K562 (cell line): ENCODE results near the gene IDUA. TPM values are rescaled to one million over a fixed set of nuclear protein-coding genes. Genes with fewer than 3 reads are reported as not detected.

Experiments
- BDP1 ChIP-seq: IDR thresholded peaks from 3 replicates; pipeline ENCODE4 v1.6.1; 2011; ENCODE audit not compliant: insufficient read length, insufficient read depth
- CAMTA2 ChIP-seq: fragments of 250-450 bp; sonication (Bioruptor Pico); conservative IDR thresholded peaks from 2 replicates; pipeline ENCODE4 v1.5.1; 2022
- CBFA2T3 ChIP-seq: fragments of 450-650 bp; IDR thresholded peaks from 2 replicates; pipeline ENCODE4 v1.6.1; 2017
- CCNT2 ChIP-seq: IDR thresholded peaks from 2 replicates; pipeline ENCODE4 v1.6.1; 2011; ENCODE audit warnings: borderline replicate concordance, low read depth, mild to moderate bottlenecking, moderate library complexity, mixed read lengths, low read length; ENCODE audit not compliant: insufficient read length; ENCODE audit errors: extremely low read depth
- EHMT2 ChIP-seq: fragments of 450-650 bp; IDR thresholded peaks from 2 replicates; pipeline ENCODE4 v1.6.1; 2018; ENCODE audit warnings: antibody characterized with exemption
- ESRRA ChIP-seq: fragments of 450-650 bp; IDR thresholded peaks from 2 replicates; pipeline ENCODE4 v1.6.1; 2014; ENCODE audit warnings: low read depth, mild to moderate bottlenecking, moderate library complexity, borderline replicate concordance
- FOXA3 ChIP-seq, 2 experiments: fragments of 450-650 bp in 1 of 2; sonication (generic) in 1 of 2; formaldehyde crosslinking; IDR thresholded peaks in 1 of 2; conservative IDR thresholded peaks in 1 of 2; 2 replicates each; pipeline versions ENCODE4 v1.4.0 to v1.8.0; 2020 to 2022; ENCODE audit warnings: mild to moderate bottlenecking in 2 of 2, missing genetic modification reagents in 1 of 2
- HCFC1 ChIP-seq: IDR thresholded peaks from 2 replicates; pipeline ENCODE4 v1.6.1; 2012; ENCODE audit warnings: low read depth, low read length, improper control_type of control experiment
- MYC ChIP-seq, 2 experiments: fragments of 250-450 bp in 1 of 2; sonication (Bioruptor Pico) in 1 of 2; IDR thresholded peaks; 2 replicates each; pipeline versions ENCODE4 v1.5.1 to v1.6.1; 2012 to 2021; ENCODE audit warnings: low read depth in 2 of 2, borderline replicate concordance in 1 of 2, improper control_type of control experiment in 1 of 2, low read length in 1 of 2, mild to moderate bottlenecking in 1 of 2, moderate library complexity in 1 of 2
- NR2C2 ChIP-seq, 2 experiments: fragments of 200-800 bp in 1 of 2; sonication (Bioruptor generic) in 1 of 2; sonication (generic) in 1 of 2; formaldehyde crosslinking in 1 of 2; IDR thresholded peaks; 2 replicates each; pipeline versions ENCODE4 v1.6.1 to v1.8.0; 2016 to 2022; ENCODE audit warnings: mild to moderate bottlenecking in 1 of 2, missing compliant biosample characterization in 1 of 2, missing genetic modification characterization in 1 of 2, missing genetic modification reagents in 1 of 2
- POLR2AphosphoS2 ChIP-seq: IDR thresholded peaks from 2 replicates; pipeline ENCODE4 v1.6.1; 2012; ENCODE audit warnings: low read length, improper control_type of control experiment
- RBBP5 ChIP-seq: fragments of 200-600 bp; sonication (generic); IDR thresholded peaks from 2 replicates; pipeline ENCODE4 v1.6.1; 2012; ENCODE audit warnings: borderline replicate concordance, mild to moderate bottlenecking, low read length, control low read depth, inconsistent platforms; ENCODE audit not compliant: insufficient read depth, poor library complexity, severe bottlenecking
- RBM15 ChIP-seq: fragments of 200-400 bp; formaldehyde crosslinking; IDR thresholded peaks from 2 replicates; pipeline ENCODE4 v1.6.1; 2018; ENCODE audit warnings: mild to moderate bottlenecking, low read length, moderate library complexity; ENCODE audit not compliant: insufficient read depth
- STAT5B ChIP-seq: fragments of 250-450 bp; sonication (Bioruptor Pico); IDR thresholded peaks from 2 replicates; pipeline ENCODE4 v1.8.0; 2021; ENCODE audit warnings: mild to moderate bottlenecking, inconsistent platforms
- ZKSCAN1 ChIP-seq: fragments of 150-350 bp; IDR thresholded peaks from 2 replicates; pipeline ENCODE4 v1.6.1; 2016; ENCODE audit warnings: low read depth, low read length
- ZNF121 ChIP-seq: sonication (generic); formaldehyde crosslinking; conservative IDR thresholded peaks from 2 replicates; pipeline ENCODE4 v1.8.0; 2022; ENCODE audit warnings: missing genetic modification reagents
- polyA plus RNA-seq, 8 experiments: library from polyadenylated mRNA; depleted of rRNA in 4 of 8; stranded (reverse) in 5 of 8; unstranded in 3 of 8; fragments of >200 nt; fragmentation: Nextera tagmentation in 2 of 8; fragmentation: Illumina TruSeq in 1 of 8; extraction: Ambion mirVana in 2 of 8; extraction: Trizol in 1 of 8; gene quantifications; 2 replicates each; pipeline versions ENCODE4 v1.2.1 to v1.2.3, GENCODE V29; 2011 to 2014; ENCODE audit warnings: inconsistent platforms in 1 of 8, missing spikeins in 1 of 8
- total RNA-seq, 7 experiments: library from RNA; depleted of rRNA in 6 of 7; stranded (reverse); fragments of >200 nt in 6 of 7; fragmentation: Illumina TruSeq in 2 of 7; extraction: Trizol in 2 of 7; gene quantifications; 2 replicates each; pipeline versions ENCODE4 v1.2.1 to v1.2.3, GENCODE V29; 2011 to 2021; ENCODE audit warnings: low replicate concordance in 1 of 7
- TF ChIP-seq, protein P1 (sequence below): IDR thresholded peaks from 2 replicates; pipeline ENCODE4 v1.6.1; 2012; ENCODE audit warnings: low read depth, low read length, improper control_type of control experiment, borderline replicate concordance
- TF ChIP-seq, protein P2 (sequence below): sonication (generic); formaldehyde crosslinking; IDR thresholded peaks from 2 replicates; pipeline ENCODE4 v1.8.0; 2022; ENCODE audit warnings: mild to moderate bottlenecking, missing genetic modification reagents
- TF ChIP-seq, protein P3 (sequence below): fragments of 450-650 bp; IDR thresholded peaks from 2 replicates; pipeline ENCODE4 v1.6.1; 2016; ENCODE audit warnings: antibody characterized with exemption
- TF ChIP-seq, protein P4 (sequence below): fragments of 250-450 bp; sonication (Bioruptor Pico); IDR thresholded peaks from 2 replicates; pipeline ENCODE4 v1.5.0; 2020; ENCODE audit warnings: mild to moderate bottlenecking, borderline replicate concordance

IDUA gene
- total and polyA plus RNA-seq, 9 of the 15 experiments (the other 6 are each of a cell fraction or from before 2014, with no cell fraction given) = 0.04 to 16.1 (median 1.2) TPM

DNA sequence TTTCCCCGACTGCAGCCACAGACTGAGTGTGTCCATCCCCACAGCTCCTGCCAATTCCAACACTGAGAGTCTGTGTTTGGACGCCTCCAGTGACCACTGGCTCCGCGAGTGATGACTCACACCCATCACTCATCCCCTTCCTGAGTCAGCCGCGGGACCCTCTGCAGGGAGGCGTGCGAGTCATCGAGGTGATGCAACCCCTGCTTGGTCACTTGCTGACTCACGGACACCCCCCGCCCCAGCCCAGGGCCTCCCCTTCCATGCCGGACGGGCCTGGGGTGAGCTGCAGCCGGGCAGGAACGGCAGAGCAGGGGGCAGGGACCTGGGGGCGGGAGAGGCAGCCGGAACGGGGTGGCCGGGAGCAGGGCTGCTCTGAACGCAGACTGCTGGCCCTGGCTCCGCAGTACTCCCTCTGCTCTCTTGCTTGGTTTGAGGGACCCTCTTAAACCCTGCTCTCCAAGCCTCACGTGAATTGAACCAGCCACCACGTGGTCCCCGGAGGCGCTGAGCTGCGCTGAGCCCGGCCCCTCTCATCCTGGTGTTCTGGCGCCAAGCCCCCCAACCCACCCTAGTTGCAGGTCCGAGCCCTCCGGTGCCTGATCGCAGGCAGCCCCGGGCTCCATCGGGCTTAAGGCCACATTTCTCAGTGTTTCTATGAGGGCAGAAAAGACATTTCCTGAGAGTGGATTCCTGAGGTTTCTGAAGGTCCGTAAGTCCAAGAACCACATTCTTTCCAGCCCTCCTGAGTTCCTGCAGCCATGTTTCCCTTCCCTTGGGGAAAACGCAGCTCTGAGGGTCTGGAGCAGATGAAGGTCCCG lies 57.0 kb downstream of the IDUA start (continued):
- no peak for TF ChIP-seq ZNF121 (CRISPR knock-in tag)
- TF ChIP-seq, protein P1, sequence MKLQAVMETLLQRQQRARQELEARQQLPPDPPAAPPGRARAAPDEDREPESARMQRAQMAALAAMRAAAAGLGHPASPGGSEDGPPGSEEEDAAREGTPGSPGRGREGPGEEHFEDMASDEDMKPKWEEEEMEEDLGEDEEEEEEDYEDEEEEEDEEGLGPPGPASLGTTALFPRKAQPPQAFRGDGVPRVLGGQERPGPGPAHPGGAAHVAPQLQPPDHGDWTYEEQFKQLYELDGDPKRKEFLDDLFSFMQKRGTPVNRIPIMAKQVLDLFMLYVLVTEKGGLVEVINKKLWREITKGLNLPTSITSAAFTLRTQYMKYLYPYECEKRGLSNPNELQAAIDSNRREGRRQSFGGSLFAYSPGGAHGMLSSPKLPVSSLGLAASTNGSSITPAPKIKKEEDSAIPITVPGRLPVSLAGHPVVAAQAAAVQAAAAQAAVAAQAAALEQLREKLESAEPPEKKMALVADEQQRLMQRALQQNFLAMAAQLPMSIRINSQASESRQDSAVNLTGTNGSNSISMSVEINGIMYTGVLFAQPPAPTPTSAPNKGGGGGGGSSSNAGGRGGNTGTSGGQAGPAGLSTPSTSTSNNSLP = no peak
- TF ChIP-seq, protein P2, sequence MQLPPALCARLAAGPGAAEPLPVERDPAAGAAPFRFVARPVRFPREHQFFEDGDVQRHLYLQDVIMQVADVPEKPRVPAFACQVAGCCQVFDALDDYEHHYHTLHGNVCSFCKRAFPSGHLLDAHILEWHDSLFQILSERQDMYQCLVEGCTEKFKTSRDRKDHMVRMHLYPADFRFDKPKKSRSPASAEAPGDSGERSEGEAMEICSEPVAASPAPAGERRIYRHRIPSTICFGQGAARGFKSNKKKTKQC = peak; percentile 92; the same call in 1 of the 2 replicates
- peak; percentile 94 for TF ChIP-seq MYC (IDR thresholded peaks at IDR 0.05; ENCODE audit: low read depth, low read length)
- TF ChIP-seq MYC (CRISPR knock-in tag; IDR thresholded peaks at IDR 0.05; ENCODE audit: borderline replicate concordance, low read depth) = 0 out of 2 replicates have a peak, but pooled peaks have one; percentile 46
- TF ChIP-seq CAMTA2 (CRISPR knock-in tag) = no peak
- peak; percentile 60; the same call in 1 of the 2 replicates for TF ChIP-seq ESRRA
- no peak for TF ChIP-seq STAT5B (CRISPR knock-in tag)
- peak; percentile 42; the same call in 1 of the 2 replicates for TF ChIP-seq HCFC1
- TF ChIP-seq FOXA3 (CRISPR knock-in tag; conservative IDR thresholded peaks at IDR 0.05 in 1 of 2, IDR thresholded peaks at IDR 0.05 in 1 of 2) = peak in 1 of 2 experiments; percentile 76; a peak in 1 of 4 replicates
- TF ChIP-seq CCNT2 = peak; percentile 94
- TF ChIP-seq ZKSCAN1 = 0 out of 2 replicates have a peak, but pooled peaks have one; percentile 33
- TF ChIP-seq, protein P3, sequence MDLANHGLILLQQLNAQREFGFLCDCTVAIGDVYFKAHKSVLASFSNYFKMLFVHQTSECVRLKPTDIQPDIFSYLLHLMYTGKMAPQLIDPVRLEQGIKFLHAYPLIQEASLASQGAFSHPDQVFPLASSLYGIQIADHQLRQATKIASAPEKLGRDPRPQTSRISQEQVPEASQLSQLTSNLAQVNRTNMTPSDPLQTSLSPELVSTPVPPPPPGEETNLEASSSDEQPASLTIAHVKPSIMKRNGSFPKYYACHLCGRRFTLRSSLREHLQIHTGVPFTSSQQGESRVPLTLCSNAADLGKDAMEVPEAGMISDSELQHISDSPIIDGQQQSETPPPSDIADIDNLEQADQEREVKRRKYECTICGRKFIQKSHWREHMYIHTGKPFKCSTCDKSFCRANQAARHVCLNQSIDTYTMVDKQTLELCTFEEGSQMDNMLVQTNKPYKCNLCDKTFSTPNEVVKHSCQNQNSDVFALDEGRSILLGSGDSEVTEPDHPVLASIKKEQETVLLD = peak; percentile 75; the same call in 1 of the 2 replicates
- no peak for TF ChIP-seq BDP1
- no peak for TF ChIP-seq NR2C2 (CRISPR knock-in tag; IDR thresholded peaks at IDR 0.05)
- TF ChIP-seq NR2C2 (tag; IDR thresholded peaks at IDR 0.05) = 0 out of 2 replicates have a peak, but pooled peaks have one; percentile 41
- TF ChIP-seq POLR2AphosphoS2 = no peak
- no peak for TF ChIP-seq RBBP5
- no peak for TF ChIP-seq RBM15
- peak; percentile 60 for TF ChIP-seq CBFA2T3
- no peak for TF ChIP-seq EHMT2
- TF ChIP-seq, protein P4, sequence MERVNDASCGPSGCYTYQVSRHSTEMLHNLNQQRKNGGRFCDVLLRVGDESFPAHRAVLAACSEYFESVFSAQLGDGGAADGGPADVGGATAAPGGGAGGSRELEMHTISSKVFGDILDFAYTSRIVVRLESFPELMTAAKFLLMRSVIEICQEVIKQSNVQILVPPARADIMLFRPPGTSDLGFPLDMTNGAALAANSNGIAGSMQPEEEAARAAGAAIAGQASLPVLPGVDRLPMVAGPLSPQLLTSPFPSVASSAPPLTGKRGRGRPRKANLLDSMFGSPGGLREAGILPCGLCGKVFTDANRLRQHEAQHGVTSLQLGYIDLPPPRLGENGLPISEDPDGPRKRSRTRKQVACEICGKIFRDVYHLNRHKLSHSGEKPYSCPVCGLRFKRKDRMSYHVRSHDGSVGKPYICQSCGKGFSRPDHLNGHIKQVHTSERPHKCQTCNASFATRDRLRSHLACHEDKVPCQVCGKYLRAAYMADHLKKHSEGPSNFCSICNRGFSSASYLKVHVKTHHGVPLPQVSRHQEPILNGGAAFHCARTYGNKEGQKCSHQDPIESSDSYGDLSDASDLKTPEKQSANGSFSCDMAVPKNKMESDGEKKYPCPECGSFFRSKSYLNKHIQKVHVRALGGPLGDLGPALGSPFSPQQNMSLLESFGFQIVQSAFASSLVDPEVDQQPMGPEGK = no peak
